GM19035 (cell line): ENCODE measurements around the gene KY.

Experiments used
- ATAC-seq: cut with Tn5 transposase; IDR thresholded peaks from one replicate; pipeline ENCODE4 v1.9.1; 2021; ENCODE audit not compliant: unreplicated experiment

Gene KY

GRCh38 chr3:134645515-134645914 is 5.3 kb downstream of the KY start:
- no peak for ATAC-seq

GRCh38 chr3:134644731-134645514 is 5.9 kb downstream of the KY start:
- no peak for ATAC-seq

GRCh38 chr3:134643150-134643675 is 7.6 kb downstream of the KY start:
- no peak for ATAC-seq

GRCh38 chr3:134642445-134643149 is 8.2 kb downstream of the KY start:
- ATAC-seq, result no peak

DNA sequence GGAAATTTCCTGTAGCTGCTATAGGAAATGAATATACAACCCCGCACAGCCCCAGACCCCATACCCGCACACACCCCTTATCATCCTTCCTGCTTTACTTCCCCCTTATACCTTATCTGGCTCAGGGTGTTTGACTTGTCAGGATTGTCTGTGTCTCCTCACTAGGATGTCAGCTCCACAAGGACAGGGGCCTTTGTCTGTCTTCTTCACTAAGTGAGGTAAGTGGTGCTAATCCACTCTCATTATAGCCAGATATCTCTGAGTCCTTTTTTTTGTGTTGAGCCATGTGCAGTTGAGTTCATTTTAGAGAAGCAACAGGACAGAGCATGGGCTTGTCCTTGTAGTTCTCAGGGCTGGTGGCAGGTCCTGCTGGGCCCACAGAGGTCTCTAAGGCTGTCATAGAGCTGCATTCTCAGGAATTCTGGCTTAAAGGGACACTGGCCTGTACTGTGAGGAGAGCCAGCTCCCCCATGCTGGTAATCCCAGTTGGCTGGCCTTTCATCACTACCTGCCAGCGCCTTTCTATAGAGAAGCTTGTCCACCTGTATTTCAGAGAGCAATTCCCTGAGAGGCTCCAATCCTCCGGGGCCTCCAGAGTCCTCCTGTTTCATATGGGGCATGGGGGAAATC is 9.0 kb downstream of the KY start:
- no peak for ATAC-seq

DNA sequence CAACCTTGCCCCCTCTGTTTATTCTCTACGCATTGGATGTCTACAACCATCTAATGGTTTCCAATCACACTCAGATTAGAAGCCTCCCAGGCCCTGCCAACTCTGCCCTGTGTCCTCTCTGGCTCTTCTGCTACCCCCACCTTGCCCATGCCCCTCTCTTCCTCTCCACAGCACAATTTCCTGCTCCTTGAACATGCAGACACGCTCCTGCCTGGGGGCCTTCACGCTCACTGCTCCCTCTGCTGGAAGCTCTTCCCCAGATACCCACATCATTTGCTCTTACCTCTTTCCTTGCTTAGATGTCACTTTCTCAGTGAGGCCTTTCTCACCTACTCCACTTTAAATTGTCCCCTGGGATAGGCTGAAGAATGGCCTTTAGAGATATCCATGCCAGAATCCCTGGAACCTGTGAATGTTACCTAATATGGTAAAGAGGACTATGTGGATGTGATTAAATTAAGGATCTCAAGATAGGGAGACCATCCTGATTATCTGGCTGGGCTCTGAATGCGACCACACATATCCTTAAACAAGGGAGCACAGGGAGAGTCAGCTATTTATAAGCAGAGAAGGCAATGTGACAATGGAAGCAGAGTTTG is 9.9 kb downstream of the KY start:
- no peak for ATAC-seq

DNA sequence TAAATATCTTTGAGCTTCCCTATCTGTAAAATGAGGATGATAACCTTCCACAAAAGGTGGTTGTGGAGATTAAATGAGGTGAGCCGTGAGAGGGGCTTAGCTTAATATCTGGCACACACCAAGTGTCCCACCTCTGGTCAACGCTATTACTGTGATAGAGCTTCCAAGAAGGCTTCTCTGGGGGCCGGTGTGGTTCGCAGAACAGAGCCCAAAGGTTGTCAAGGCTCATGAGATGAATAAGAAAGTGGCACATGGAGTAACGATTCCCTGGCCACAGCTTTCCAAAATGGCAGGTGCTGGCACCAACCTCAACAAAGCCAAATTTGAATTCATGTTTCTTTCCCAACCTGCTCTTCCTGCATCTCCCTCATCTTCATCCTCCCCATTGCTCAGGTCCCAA is 10.4 kb downstream of the KY start:
- no peak for ATAC-seq

DNA sequence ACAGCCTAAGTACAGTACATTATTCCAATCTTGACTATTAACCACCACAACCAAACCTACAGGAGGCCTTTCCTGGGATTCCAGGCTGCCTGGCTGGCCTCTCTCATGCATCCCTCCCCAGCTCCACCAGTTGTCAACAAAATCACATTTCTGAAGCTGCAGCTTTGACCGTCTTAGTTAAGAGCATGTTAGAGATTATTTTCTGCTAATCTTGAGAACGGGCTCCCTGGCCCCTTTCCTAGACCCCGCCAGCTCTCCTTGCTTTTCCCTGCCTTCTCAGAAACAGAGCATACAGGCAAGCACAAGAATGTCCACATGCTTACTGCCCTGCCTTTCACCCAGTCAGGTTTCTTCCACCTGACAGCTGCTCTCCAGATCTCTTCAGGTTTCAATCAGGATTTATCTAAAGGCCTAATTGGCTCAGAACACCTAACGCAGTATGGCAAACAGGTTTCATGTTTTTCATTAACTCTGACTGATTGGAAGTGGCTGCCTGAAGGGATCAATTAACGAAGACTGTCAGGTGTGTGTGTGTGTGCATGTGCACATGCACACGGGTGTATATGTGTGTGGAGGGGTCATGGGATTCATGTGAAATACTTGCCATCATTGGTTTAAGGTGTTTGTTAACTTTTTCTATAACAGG is 12.3 kb downstream of the KY start:
- ATAC-seq, result no peak

DNA sequence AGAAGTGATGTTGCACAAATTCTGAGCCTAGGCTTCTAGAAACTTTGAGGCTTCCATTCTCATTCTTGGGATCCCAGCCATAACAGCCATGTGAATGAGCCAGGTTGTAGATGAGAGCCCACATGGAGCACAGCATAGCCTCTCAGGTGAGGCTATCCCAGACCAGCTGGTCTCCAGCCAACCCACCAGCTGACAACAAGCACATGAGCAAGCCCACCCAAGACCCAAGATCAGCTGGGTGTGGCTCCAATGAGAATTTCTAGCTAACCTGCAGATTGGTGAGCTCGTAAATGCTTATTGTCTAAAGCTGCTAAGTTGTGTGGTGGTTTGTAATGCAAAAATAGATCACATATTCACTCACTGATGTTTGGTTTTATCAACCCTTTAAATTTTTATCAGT is 14.4 kb downstream of the KY start:
- ATAC-seq, result no peak

DNA sequence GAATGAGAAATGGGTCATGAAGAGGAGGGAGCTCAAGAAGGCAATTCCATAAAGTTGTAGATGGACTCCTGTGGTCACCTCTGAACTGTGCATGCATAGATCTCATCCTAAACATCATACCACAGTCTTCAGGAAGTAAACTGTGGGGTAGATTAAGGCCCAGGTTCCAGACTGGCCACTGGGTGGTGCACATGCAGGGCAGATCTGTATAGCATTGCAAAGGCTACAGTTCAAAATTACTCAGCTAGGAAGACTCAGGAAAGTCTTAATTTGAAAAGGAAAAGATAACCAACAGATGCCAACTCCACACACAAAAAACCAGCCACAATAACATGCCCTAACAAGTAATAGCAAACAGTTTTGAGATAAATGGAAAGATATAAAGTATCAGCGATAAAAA is 20.3 kb downstream of the KY start:
- ATAC-seq, result no peak

- no peak for ATAC-seq
These were observed 21.9 kb downstream of the KY start for GRCh38 chr3:134628884-134629283.

DNA sequence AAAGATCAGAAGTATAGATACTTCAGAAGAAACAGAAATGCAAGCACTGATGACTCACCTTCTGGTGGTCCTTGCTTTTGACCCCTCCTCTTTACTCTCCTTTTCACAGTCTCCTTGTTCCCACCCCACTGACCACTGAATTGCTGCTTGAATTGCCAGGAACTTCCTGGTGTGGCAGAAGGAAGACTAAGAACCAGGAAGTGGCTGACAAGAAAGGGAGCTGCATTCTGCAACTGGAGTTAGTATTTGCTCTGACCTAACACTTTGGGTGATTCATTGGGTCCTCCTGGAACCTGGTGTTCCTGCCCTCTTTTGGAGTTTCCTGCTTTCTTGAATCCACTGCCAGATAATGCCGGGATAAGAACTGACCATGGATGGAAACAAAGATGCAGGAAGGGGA is 23.0 kb downstream of the KY start:
- no peak for ATAC-seq

DNA sequence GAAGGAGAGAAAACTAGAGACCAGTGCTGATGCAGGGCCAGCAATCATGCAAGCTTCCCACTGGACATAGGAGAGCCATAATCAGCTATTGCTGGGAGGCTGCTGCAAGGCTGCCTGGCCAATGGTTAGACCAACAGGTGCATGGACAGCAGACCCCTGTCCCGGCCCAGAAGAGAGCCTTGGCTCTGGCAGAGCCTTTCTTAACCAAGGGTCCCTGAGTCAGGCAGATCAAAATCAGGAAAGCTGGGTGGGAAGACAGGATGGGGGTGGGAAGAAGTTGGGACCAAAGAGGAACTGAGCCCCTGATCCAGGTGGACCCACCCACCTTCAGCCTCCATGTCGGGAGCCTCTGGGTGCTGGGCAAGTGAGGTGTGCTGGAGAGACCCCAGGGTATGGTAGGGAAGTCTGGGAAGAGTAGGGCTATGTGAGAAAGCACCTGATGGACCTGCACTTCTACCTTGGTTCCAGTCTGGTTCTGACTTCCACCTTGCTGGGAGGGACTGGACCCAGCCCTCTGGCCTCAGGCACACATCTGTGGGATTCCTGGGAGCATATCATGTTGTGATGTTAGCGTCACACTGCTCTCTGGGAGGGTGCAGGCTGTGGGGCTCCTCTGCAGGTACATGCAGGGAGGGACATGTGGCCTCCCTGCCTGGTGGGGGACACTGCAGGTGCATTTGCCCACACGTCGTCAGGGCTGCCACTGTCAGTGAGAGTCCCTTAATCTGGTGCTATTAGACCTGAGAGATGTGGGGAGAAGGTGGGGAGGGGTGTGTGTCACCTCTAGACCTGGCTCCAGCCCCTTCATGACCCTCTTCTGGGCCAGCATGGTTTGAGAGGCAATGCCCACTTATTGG is 24.7 kb downstream of the KY start:
- no peak for ATAC-seq

- ATAC-seq, result no peak
These were observed 25.4 kb downstream of the KY start for GRCh38 chr3:134625462-134625861.

GRCh38 chr3:134624537-134625287 is 26.1 kb downstream of the KY start:
- no peak for ATAC-seq

DNA sequence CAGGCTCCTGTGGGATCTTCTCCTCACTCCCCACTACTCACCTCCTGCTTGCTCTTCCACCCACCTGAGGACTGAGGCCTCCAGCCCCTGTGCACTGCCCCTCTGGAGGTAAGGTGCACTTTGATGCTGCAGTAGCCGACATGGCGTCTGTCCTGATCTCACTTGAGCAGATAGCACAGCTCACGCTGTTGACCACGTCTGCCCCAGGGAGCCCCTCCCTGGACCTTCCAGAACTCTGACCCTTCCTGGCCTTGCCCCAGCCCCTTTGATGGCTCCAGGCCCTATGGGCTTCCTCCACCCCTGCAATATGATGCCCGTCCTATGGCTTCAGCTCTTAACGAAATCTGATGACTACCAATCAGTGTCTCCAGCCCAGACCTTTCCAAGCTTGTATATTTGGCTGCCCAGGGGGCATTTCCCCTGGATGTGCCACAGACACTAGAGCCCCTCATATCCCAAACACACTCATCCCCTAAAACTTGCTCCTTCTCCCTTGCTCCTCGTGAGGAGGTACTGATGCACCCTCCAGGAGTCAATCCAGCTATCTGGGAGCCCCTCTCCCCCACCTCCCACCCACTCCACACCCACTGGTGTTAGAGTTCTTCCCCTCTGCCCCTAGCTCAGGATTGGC is 27.1 kb downstream of the KY start:
- no peak for ATAC-seq

- ATAC-seq, result no peak
These were observed 27.9 kb downstream of the KY start for GRCh38 chr3:134622806-134623365.

GRCh38 chr3:134621854-134622253 is 29.0 kb downstream of the KY start:
- no peak for ATAC-seq
